Measurements from ENCODE around the gene ST6GAL1.

The ST6GAL1 gene

DNA sequence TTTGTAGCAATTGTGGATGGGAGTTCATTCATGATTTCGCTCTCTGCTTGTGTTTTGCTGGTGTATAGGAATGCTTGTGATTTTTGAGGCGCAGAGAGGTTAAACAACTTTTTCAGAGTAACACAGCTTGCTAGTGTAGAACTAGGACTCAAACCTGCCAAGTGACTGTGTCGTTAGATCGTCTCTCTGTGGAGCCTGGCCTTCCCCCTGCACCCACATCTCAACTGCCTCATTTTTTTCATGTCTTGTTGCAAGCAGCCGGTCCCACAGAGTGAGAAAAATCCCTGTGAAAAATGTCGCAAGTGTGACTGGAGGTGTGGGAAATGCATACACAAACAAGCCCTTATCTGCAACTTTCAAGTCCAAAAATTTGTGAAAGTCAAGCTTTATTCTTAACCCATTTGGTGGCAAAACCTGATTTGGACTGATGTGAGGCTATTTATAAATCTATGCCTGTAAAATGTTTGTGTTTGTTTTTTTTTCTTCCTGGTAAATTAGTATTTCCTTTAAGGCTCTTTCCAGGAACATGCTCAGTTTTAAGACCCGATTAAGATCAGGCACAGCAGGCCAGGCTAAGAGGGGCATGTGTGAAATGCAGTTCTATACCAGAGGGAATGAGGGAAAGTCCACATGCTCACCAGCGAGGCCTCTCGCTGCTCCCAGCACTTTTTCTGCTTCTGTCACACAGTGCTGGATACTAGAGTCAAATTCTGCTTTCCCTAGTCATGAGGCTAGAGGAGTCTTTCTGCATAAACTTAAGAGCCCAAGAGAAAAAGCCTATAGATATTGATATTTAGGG lies 25.8 kb downstream of the ST6GAL1 start:
- TF ChIP-seq, protein P1, sequence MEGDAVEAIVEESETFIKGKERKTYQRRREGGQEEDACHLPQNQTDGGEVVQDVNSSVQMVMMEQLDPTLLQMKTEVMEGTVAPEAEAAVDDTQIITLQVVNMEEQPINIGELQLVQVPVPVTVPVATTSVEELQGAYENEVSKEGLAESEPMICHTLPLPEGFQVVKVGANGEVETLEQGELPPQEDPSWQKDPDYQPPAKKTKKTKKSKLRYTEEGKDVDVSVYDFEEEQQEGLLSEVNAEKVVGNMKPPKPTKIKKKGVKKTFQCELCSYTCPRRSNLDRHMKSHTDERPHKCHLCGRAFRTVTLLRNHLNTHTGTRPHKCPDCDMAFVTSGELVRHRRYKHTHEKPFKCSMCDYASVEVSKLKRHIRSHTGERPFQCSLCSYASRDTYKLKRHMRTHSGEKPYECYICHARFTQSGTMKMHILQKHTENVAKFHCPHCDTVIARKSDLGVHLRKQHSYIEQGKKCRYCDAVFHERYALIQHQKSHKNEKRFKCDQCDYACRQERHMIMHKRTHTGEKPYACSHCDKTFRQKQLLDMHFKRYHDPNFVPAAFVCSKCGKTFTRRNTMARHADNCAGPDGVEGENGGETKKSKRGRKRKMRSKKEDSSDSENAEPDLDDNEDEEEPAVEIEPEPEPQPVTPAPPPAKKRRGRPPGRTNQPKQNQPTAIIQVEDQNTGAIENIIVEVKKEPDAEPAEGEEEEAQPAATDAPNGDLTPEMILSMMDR (conservative IDR thresholded peaks at IDR 0.05; ENCODE audit: low read depth, low read length): no peak
- peak; percentile 52 for DNase-seq (ENCODE audit: low read depth)

DNA sequence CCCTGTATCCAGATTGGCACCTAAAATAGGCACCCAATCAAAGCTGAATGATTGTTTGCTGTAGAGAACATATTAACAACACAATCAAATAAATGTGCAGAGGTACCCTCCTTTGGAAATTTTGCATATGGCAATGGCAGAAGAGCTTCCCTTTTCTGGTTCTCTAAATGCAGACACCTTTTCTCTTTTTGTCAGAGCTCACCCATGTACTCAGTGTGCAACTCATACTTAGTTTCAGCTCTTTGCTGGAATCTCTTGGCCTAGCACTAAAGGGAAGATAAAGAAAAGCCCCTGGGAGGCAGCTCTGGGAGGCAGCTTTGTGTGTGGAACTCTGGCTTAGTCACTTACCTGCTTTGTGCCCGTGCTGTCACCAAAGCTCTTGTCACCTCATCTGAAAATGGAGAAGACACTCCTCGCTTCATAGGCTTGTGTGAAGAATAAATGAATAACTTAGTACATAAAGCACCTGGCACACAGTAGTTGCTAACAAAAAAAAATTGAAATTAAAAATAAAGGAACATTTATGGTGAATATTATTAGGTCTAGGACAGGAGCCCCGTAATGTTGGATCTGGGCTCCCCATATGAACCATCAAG lies 28.8 kb downstream of the ST6GAL1 start:
- DNase-seq (ENCODE audit: low read depth): no peak
- H3K4me3 ChIP-seq (ENCODE audit: low read depth, low read length): no peak overlapping the region
- TF ChIP-seq, protein P1 (conservative IDR thresholded peaks at IDR 0.05; ENCODE audit: low read depth, low read length): no peak

More for the DNA sequence above, 25.8 kb downstream of the ST6GAL1 start:
- no peak overlapping the region for H3K4me3 ChIP-seq (ENCODE audit: low read depth, low read length)

DNA sequence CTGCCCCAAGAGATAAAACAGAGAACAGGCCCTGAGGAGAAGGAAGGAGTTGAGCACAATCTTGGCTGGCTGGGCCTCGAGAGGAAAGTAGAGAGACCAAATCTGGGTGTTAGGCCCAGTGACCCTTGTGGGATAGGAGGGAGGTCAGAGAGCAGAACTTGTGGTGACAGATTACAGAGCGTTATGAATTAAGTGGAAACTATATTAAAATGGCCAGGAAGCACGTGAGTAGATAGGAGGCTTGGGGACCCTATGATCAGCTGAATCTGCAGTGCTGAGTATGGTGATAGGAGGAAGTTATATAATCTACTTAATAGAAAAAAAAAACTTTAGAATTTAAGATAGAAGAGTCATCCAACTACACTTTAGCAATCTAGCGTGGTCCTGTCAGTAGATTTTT lies 30.0 kb downstream of the ST6GAL1 start:
- TF ChIP-seq, protein P1 (conservative IDR thresholded peaks at IDR 0.05; ENCODE audit: low read depth, low read length): no peak
- no peak overlapping the region for H3K4me3 ChIP-seq (ENCODE audit: low read depth, low read length)
- DNase-seq (ENCODE audit: low read depth): no peak

DNA sequence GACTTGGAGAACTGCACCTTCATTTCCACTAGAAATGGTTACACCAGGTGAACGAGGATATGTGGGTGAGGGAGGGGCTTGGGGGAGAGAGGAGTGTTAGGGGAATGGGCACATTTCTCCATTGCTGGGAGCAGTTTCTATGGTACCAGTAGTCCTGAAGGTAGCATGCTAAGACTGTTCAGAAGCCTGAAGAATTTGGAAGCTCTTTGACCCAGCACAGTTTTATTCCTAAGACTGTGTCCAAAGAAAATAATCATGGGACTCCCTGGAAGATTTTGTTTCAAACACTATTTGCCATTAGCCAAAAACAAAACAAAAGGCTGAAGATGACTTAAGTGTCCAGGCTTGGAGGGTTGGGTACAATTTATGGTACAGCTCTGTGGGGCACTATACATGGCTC lies 32.1 kb downstream of the ST6GAL1 start:
- DNase-seq (ENCODE audit: low read depth): no peak
- TF ChIP-seq, protein P1 (conservative IDR thresholded peaks at IDR 0.05; ENCODE audit: low read depth, low read length): no peak
- H3K4me3 ChIP-seq (ENCODE audit: low read depth, low read length): no peak overlapping the region

DNA sequence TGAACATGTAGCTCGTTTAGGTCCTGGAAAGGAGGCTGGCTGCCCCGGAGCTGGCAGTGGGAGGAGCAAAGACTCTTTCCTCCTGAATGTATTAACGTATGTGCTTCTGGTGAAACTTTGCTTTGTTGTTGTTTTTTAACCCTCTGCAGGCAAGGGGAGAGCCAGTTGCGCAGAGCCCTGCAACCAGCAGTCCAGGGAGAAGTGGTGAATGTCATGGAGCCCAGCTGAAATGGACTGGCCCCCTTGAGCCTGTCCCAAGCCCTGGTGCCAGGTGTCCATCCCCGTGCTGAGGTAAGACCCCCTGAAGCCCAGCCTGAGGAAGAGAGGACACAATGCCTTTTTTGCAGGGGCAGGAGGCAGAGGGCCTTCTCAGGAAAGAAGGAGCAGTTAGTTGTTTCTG lies 33.3 kb downstream of the ST6GAL1 start:
- no peak overlapping the region for H3K4me3 ChIP-seq (ENCODE audit: low read depth, low read length)
- no peak for DNase-seq (ENCODE audit: low read depth)
- TF ChIP-seq, protein P1 (conservative IDR thresholded peaks at IDR 0.05; ENCODE audit: low read depth, low read length): no peak

DNA sequence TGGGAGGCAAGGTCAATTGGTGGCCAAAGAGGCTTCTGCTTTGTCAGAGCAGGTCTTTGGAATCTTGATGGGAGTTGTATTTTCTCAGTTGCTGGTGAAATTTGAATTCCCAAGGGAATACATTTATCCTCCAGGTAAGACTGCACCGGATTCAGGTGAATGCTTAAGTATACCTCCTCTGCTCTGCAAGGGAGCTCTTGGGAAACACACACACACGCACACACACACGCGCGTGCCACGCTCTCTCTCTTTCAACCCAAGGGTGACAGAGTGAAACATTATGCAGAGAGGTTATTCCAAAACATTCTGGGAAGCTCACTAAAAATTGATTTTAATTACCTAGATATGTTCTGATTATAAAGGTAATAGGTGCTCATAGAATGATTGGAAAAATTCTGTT lies 33.7 kb downstream of the ST6GAL1 start:
- TF ChIP-seq, protein P1 (conservative IDR thresholded peaks at IDR 0.05; ENCODE audit: low read depth, low read length): no peak
- DNase-seq (ENCODE audit: low read depth): no peak
- no peak overlapping the region for H3K4me3 ChIP-seq (ENCODE audit: low read depth, low read length)

DNA sequence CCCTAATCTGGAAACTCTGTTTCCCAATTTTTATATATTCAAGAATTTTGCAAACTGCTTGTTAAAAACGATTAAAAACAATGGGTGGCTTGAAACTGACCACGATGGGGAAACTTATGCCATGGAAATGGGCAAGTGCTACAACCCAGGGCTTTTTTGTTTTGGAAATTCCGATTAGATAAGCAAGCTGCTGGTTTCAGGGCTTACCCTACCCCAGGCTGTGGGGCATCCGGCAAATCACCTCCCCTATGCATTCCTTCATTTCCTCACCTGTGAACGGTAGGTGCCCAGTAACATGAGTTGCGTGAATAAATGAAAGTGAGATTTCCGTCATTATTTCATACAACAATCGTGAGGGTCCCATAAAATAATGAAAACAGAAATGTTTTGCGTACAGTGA lies 34.3 kb downstream of the ST6GAL1 start:
- H3K4me3 ChIP-seq (ENCODE audit: low read depth, low read length): no peak overlapping the region
- no peak for DNase-seq (ENCODE audit: low read depth)
- TF ChIP-seq, protein P1 (conservative IDR thresholded peaks at IDR 0.05; ENCODE audit: low read depth, low read length): no peak

Measured in choroid plexus epithelial cell (primary cell).